Naive thymus-derived CD8-positive, alpha-beta T cell (primary cell): ENCODE measurements around the gene USP12. TPM values are rescaled to one million over a fixed set of nuclear protein-coding genes. Genes with fewer than 3 reads are reported as not detected.

Experiments used
- ATAC-seq, 2 donors: fragments of 150-1000 bp; cut with Tn5 transposase in 1 of 2; sonication (Bioruptor Pico), chemical (Tn5 transposase) in 1 of 2; 1 replicate in 1 of 2; 2 replicates in 1 of 2; pipeline ENCODE4 v1.10.0; 2021; ENCODE audit warnings: mild to moderate bottlenecking in 2 of 2, moderate library complexity in 2 of 2
- POLR2A ChIA-PET: fragments of 350-600 bp; sonication (Branson Sonifier 250); formaldehyde crosslinking; loops from one replicate; lab custom pipeline; 2021; ENCODE audit warnings: antibody characterized with exemption; lab: Charles Lee
- DNase-seq, 10 donors: peaks; one replicate each; pipeline versions ENCODE4 v3.0.0 to v3.0.0-alpha.2; 2020 to 2022
- H3K27ac Mint-ChIP-seq, 10 donors: one replicate each; pipeline ENCODE4 v1.8.0; 2020 to 2022; ENCODE audit warnings: mild to moderate bottlenecking in 10 of 10, mixed read lengths in 10 of 10, moderate library complexity in 4 of 10, inconsistent platforms in 1 of 10
- H3K27me3 Mint-ChIP-seq, 5 donors: one replicate each; pipeline ENCODE4 v1.8.0; 2021 to 2022; ENCODE audit warnings: mixed read lengths in 5 of 5
- H3K36me3 Mint-ChIP-seq, 3 donors: one replicate each; pipeline ENCODE4 v1.8.0; 2020 to 2022; ENCODE audit warnings: mixed read lengths in 3 of 3, mild to moderate bottlenecking in 2 of 3, inconsistent platforms in 1 of 3
- H3K4me1 Mint-ChIP-seq, 4 donors: one replicate each; pipeline ENCODE4 v1.8.0; 2021 to 2022; ENCODE audit warnings: mixed read lengths in 4 of 4
- H3K4me3 Mint-ChIP-seq, 10 donors: one replicate each; pipeline ENCODE4 v1.8.0; 2020 to 2022; ENCODE audit warnings: mild to moderate bottlenecking in 10 of 10, mixed read lengths in 10 of 10, moderate library complexity in 6 of 10, inconsistent platforms in 1 of 10
- H3K9me3 Mint-ChIP-seq, 9 donors: one replicate each; pipeline ENCODE4 v1.8.0; 2020 to 2022; ENCODE audit warnings: mixed read lengths in 9 of 9, mild to moderate bottlenecking in 3 of 9, inconsistent platforms in 1 of 9, moderate library complexity in 1 of 9
- polyA plus RNA-seq, 3 donors: library from polyadenylated mRNA; unstranded; fragments of 300-500 nt; fragmentation: Illumina TruSeq; gene quantifications; one replicate each; pipeline ENCODE4 v1.2.3, GENCODE V29; 2021
- total RNA-seq, 8 experiments: library from RNA in 2 of 8; stranded (reverse) in 2 of 8; gene quantifications; one replicate each; pipeline ENCODE4 v1.2.3 and lab custom pipeline; 2021 to 2026

The USP12 gene
- total and polyA plus RNA-seq, 5 experiments from 2014 or later, result 9.3 to 33.0 (median 17.4) TPM

GRCh38 chr13:27140060-27140459 lies 31.6 kb downstream of the USP12 start:
- ATAC-seq, result no peak
- no peak for DNase-seq
- Mint-ChIP-seq H3K27ac (no peak overlapping the region), H3K27me3 (no peaks in the 10 kb centered on the region), H3K9me3 (peaks cover 0 to 5% (median 0%) of the 10 kb centered on the region in 9 donors), H3K4me3 (no peak overlapping the region), H3K36me3 (peaks cover 6 to 25% (median 25%) of the 10 kb centered on the region in 3 donors), H3K4me1 (peaks cover 13 to 47% (median 41%) of the 10 kb centered on the region in 4 donors)
- POLR2A ChIA-PET, result no interaction called here

GRCh38 chr13:27139565-27139964 lies 32.0 kb downstream of the USP12 start:
- H3K4me3 Mint-ChIP-seq, result no peak overlapping the region
- H3K27ac Mint-ChIP-seq, result no peak overlapping the region
- peaks cover 0 to 5% (median 0%) of the 10 kb centered on the region in 9 donors for H3K9me3 Mint-ChIP-seq
- H3K4me1 Mint-ChIP-seq, result peaks cover 15 to 50% (median 44%) of the 10 kb centered on the region in 4 donors
- POLR2A ChIA-PET, result no interaction called here
- ATAC-seq (no peak), DNase-seq (no peak)
- H3K36me3 Mint-ChIP-seq, result peaks cover 6 to 25% (median 25%) of the 10 kb centered on the region in 3 donors
- H3K27me3 Mint-ChIP-seq, result no peaks in the 10 kb centered on the region

- POLR2A ChIA-PET, result no interaction called here
- no peak overlapping the region for H3K27ac Mint-ChIP-seq
- peaks cover 0 to 5% (median 0%) of the 10 kb centered on the region in 9 donors for H3K9me3 Mint-ChIP-seq
- ATAC-seq (no peak), DNase-seq (no peak)
- peaks cover 14 to 54% (median 48%) of the 10 kb centered on the region in 4 donors for H3K4me1 Mint-ChIP-seq
- peaks cover 6 to 24% (median 22%) of the 10 kb centered on the region in 3 donors for H3K36me3 Mint-ChIP-seq
- no peaks in the 10 kb centered on the region for H3K27me3 Mint-ChIP-seq
- no peak overlapping the region for H3K4me3 Mint-ChIP-seq
Measured at GRCh38 chr13:27138457-27139093, 33.0 kb downstream of the USP12 start.

- H3K36me3 Mint-ChIP-seq, result peaks cover 6 to 16% (median 14%) of the 10 kb centered on the region in 3 donors
- H3K9me3 Mint-ChIP-seq, result peaks cover 0 to 5% (median 0%) of the 10 kb centered on the region in 9 donors
- POLR2A ChIA-PET, result no interaction called here
- no peak for DNase-seq
- H3K27me3 Mint-ChIP-seq, result no peaks in the 10 kb centered on the region
- ATAC-seq, result no peak
- H3K4me3 Mint-ChIP-seq, result no peak overlapping the region
- H3K4me1 Mint-ChIP-seq, result peaks cover 16 to 55% (median 52%) of the 10 kb centered on the region in 4 donors
- H3K27ac Mint-ChIP-seq, result peak overlapping the region in 2 of 10 donors; percentile 9 to 23
Measured at GRCh38 chr13:27137759-27138158, 33.9 kb downstream of the USP12 start.

GRCh38 chr13:27135023-27135422 lies 36.6 kb downstream of the USP12 start:
- H3K27me3 Mint-ChIP-seq, result no peaks in the 10 kb centered on the region
- peak overlapping the region in 2 of 10 donors; percentile 45 to 49 for H3K4me3 Mint-ChIP-seq
- DNase-seq, result no peak
- peaks cover 0 to 14% (median 7%) of the 10 kb centered on the region in 9 donors for H3K9me3 Mint-ChIP-seq
- POLR2A ChIA-PET, result no interaction called here
- H3K27ac Mint-ChIP-seq, result peak overlapping the region in 2 of 10 donors; percentile 24 to 31
- peaks cover 26 to 74% (median 67%) of the 10 kb centered on the region in 4 donors for H3K4me1 Mint-ChIP-seq
- peaks cover 5 to 12% (median 11%) of the 10 kb centered on the region in 3 donors for H3K36me3 Mint-ChIP-seq
- no peak for ATAC-seq

GRCh38 chr13:27133889-27134288 lies 37.7 kb downstream of the USP12 start:
- no peaks in the 10 kb centered on the region for H3K27me3 Mint-ChIP-seq
- H3K36me3 Mint-ChIP-seq, result peaks cover 5 to 12% (median 11%) of the 10 kb centered on the region in 3 donors
- ATAC-seq, result no peak
- H3K4me3 Mint-ChIP-seq, result no peak overlapping the region
- no peak for DNase-seq
- H3K9me3 Mint-ChIP-seq, result peaks cover 0 to 19% (median 7%) of the 10 kb centered on the region in 9 donors
- no peak overlapping the region for H3K27ac Mint-ChIP-seq
- POLR2A ChIA-PET, result no interaction called here
- peaks cover 30 to 78% (median 70%) of the 10 kb centered on the region in 4 donors for H3K4me1 Mint-ChIP-seq

GRCh38 chr13:27132538-27132937 lies 39.1 kb downstream of the USP12 start:
- Mint-ChIP-seq H3K27ac (peak overlapping the region in 4 of 10 donors; percentile 38 to 60 (median 50)), H3K4me3 (peak overlapping the region in 4 of 10 donors; percentile 0 to 49 (median 13)), H3K36me3 (peaks cover 5 to 12% (median 11%) of the 10 kb centered on the region in 3 donors), H3K4me1 (peaks cover 27 to 78% (median 74%) of the 10 kb centered on the region in 4 donors), H3K9me3 (peaks cover 0 to 19% (median 7%) of the 10 kb centered on the region in 9 donors), H3K27me3 (no peaks in the 10 kb centered on the region)
- POLR2A ChIA-PET, result no interaction called here
- DNase-seq (no peak), ATAC-seq (no peak)

GRCh38 chr13:27131906-27132305 lies 39.7 kb downstream of the USP12 start:
- H3K27ac Mint-ChIP-seq, result peak overlapping the region in 5 of 10 donors; percentile 17 to 68 (median 41)
- POLR2A ChIA-PET, result no interaction called here
- peaks cover 5 to 12% (median 11%) of the 10 kb centered on the region in 3 donors for H3K36me3 Mint-ChIP-seq
- H3K9me3 Mint-ChIP-seq, result peaks cover 0 to 19% (median 7%) of the 10 kb centered on the region in 9 donors
- no peaks in the 10 kb centered on the region for H3K27me3 Mint-ChIP-seq
- no peak for DNase-seq
- no peak for ATAC-seq
- peaks cover 28 to 82% (median 76%) of the 10 kb centered on the region in 4 donors for H3K4me1 Mint-ChIP-seq
- H3K4me3 Mint-ChIP-seq, result peak overlapping the region in 5 of 10 donors; percentile 5 to 51 (median 41)

GRCh38 chr13:27130979-27131623 lies 40.5 kb downstream of the USP12 start:
- DNase-seq (peak in 6 of 10 donors; percentile 8 to 47 (median 18)), ATAC-seq (peak; percentile 76 to 83)
- Mint-ChIP-seq H3K36me3 (peaks cover 5 to 12% (median 11%) of the 10 kb centered on the region in 3 donors), H3K4me3 (peak overlapping the region in 6 of 10 donors; percentile 14 to 65 (median 40)), H3K27ac (peak overlapping the region in 8 of 10 donors; percentile 0 to 70 (median 56)), H3K27me3 (no peaks in the 10 kb centered on the region), H3K4me1 (peaks cover 33 to 88% (median 83%) of the 10 kb centered on the region in 4 donors), H3K9me3 (peaks cover 0 to 19% (median 7%) of the 10 kb centered on the region in 9 donors)
- POLR2A ChIA-PET, result no interaction called here

GRCh38 chr13:27130223-27130978 lies 41.2 kb downstream of the USP12 start:
- Mint-ChIP-seq H3K4me1 (peaks cover 29 to 89% (median 84%) of the 10 kb centered on the region in 4 donors), H3K36me3 (peaks cover 5 to 13% (median 11%) of the 10 kb centered on the region in 3 donors), H3K27ac (peak overlapping the region in 4 of 10 donors; percentile 15 to 60 (median 31)), H3K4me3 (peak overlapping the region in 4 of 10 donors; percentile 26 to 65 (median 33)), H3K27me3 (no peaks in the 10 kb centered on the region), H3K9me3 (peaks cover 0 to 19% (median 7%) of the 10 kb centered on the region in 9 donors)
- no peak for DNase-seq
- POLR2A ChIA-PET, result no interaction called here
- ATAC-seq, result no peak

GRCh38 chr13:27128825-27129627 lies 42.6 kb downstream of the USP12 start:
- peaks cover 27 to 86% (median 78%) of the 10 kb centered on the region in 4 donors for H3K4me1 Mint-ChIP-seq
- peak overlapping the region in 2 of 10 donors; percentile 45 to 62 for H3K4me3 Mint-ChIP-seq
- POLR2A ChIA-PET, result no interaction called here
- no peak for ATAC-seq
- no peak for DNase-seq
- H3K27me3 Mint-ChIP-seq, result no peaks in the 10 kb centered on the region
- peaks cover 0 to 25% (median 8%) of the 10 kb centered on the region in 9 donors for H3K9me3 Mint-ChIP-seq
- H3K36me3 Mint-ChIP-seq, result peaks cover 11 to 22% (median 15%) of the 10 kb centered on the region in 3 donors
- H3K27ac Mint-ChIP-seq, result peak overlapping the region in 2 of 10 donors; percentile 11 to 64
